Measurements from ENCODE around the gene CSH1. TPM values are rescaled to one million over a fixed set of nuclear protein-coding genes. Genes with fewer than 3 reads are reported as not detected.
"Not testable (repeated sequence)": the region's sequence is repeated elsewhere in the genome, so short reads cannot be mapped to it uniquely, and the experiment has no call there.

CSH1 gene
- polyA plus RNA-seq, 1 donor = not detected

GRCh38 chr17:63903787-63904201 lies 7.4 kb upstream of the CSH1 start:
- not testable (repeated sequence) for DNase-seq

GRCh38 chr17:63901971-63902370 lies 5.6 kb upstream of the CSH1 start:
- not testable (repeated sequence) for DNase-seq

- not testable (repeated sequence) for DNase-seq
These were observed 2.8 kb upstream of the CSH1 start for GRCh38 chr17:63898899-63899798.

GRCh38 chr17:63894821-63895220 lies 1.6 kb downstream of the CSH1 start:
- not testable (repeated sequence) for DNase-seq

- DNase-seq = not testable (repeated sequence)
These were observed 2.4 kb downstream of the CSH1 start for GRCh38 chr17:63894021-63894420.

GRCh38 chr17:63892316-63893037 lies 3.9 kb downstream of the CSH1 start:
- not testable (repeated sequence) for DNase-seq

- DNase-seq = peak; percentile 12
These were observed 7.1 kb downstream of the CSH1 start for GRCh38 chr17:63889026-63889848.

GRCh38 chr17:63885119-63885518 lies 11.3 kb downstream of the CSH1 start:
- not testable (repeated sequence) for DNase-seq

- DNase-seq = not testable (repeated sequence)
These were observed 13.7 kb downstream of the CSH1 start for GRCh38 chr17:63882626-63883126.

- peak; percentile 24 for DNase-seq
These were observed 14.3 kb downstream of the CSH1 start, which contains the start of gene GH2 for GRCh38 chr17:63881935-63882601. Gene GH2, minus strand, starts transcription at chr17:63881944. Its CDS starts 143 bp downstream, at chr17:63881801.

GRCh38 chr17:63881337-63881736 lies 15.0 kb downstream of the CSH1 start:
- DNase-seq = not testable (repeated sequence)

- DNase-seq = no peak
These were observed 15.7 kb downstream of the CSH1 start for GRCh38 chr17:63880706-63881105.

- not testable (repeated sequence) for DNase-seq
These were observed 18.0 kb downstream of the CSH1 start for GRCh38 chr17:63878413-63878812.

- DNase-seq = not testable (repeated sequence)
These were observed 21.7 kb downstream of the CSH1 start for GRCh38 chr17:63874693-63875092.

- DNase-seq = not testable (repeated sequence)
These were observed 22.2 kb downstream of the CSH1 start for GRCh38 chr17:63874061-63874626.

- DNase-seq = not testable (repeated sequence)
These were observed 22.8 kb downstream of the CSH1 start, which contains the start of gene CSH2 for GRCh38 chr17:63873577-63873976. Gene CSH2, minus strand, starts transcription at chr17:63873677. Its CDS starts 63 bp downstream, at chr17:63873614.

- not testable (repeated sequence) for DNase-seq
These were observed 24.6 kb downstream of the CSH1 start for GRCh38 chr17:63871646-63872365.

GRCh38 chr17:63870292-63870665 lies 26.1 kb downstream of the CSH1 start:
- DNase-seq = not testable (repeated sequence)

- DNase-seq = not testable (repeated sequence)
These were observed 26.7 kb downstream of the CSH1 start for GRCh38 chr17:63869491-63870291.
